RPMI7951 (cell line): ENCODE data around the gene PAX1. TPM values are rescaled to one million over a fixed set of nuclear protein-coding genes. Genes with fewer than 3 reads are reported as not detected.

Experiments used
- DNase-seq: peaks from one replicate; pipeline ENCODE4 v3.0.0-alpha.2; 2012; ENCODE audit warnings: low read depth
- total RNA-seq: library from RNA; depleted of rRNA; stranded (reverse); fragments of >200 nt; shearing (Covaris generic); gene quantifications from 2 replicates; pipeline ENCODE4 v1.2.3, GENCODE V29; 2014; rRNA removed

PAX1 gene
- total RNA-seq, 1 experiment from 2014 or later = not detected

GRCh38 chr20:21725892-21726291, 20.4 kb downstream of the PAX1 start:
- DNase-seq = no peak

GRCh38 chr20:21729316-21729715, 23.9 kb downstream of the PAX1 start:
- no peak for DNase-seq

- DNase-seq = no peak
Observed at GRCh38 chr20:21739161-21739560, 33.7 kb downstream of the PAX1 start.

GRCh38 chr20:21739682-21740081, 34.2 kb downstream of the PAX1 start:
- DNase-seq = no peak

GRCh38 chr20:21741266-21741665, 35.8 kb downstream of the PAX1 start:
- no peak for DNase-seq

GRCh38 chr20:21762646-21763045, 57.2 kb downstream of the PAX1 start:
- DNase-seq = no peak

GRCh38 chr20:21767200-21767738, 61.8 kb downstream of the PAX1 start:
- no peak for DNase-seq

- DNase-seq = peak; percentile 16
Observed at GRCh38 chr20:21767739-21768223, 62.3 kb downstream of the PAX1 start.

Other genes with a start within 250 kb of the PAX1 start
- 0.20 TPM in 1 of 2 replicates, not detected in the other for gene NKX2-2, start 191.6 kb upstream of the PAX1 start, total RNA-seq